ENCODE results near the gene MYH13.

DNA sequence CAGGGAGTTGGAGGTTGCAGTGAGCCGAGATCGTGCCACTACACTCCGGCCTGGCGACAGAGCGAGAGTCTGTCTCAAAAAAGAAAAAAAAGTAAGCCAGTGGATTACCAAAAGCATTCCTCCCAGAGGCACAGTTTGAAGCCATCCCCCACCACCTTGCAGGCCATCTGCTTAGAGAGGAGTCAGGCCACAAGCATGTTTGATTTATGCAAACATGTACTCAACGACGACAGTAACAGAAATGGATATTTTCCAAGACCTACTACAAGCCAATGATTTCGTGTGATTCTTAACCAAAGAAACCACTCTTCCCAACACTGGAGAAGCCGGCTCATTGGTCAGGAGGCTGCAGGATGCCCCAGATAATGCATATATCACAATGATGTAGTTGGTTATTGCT is 34.8 kb downstream of the MYH13 start:
- TF ChIP-seq, protein P1, sequence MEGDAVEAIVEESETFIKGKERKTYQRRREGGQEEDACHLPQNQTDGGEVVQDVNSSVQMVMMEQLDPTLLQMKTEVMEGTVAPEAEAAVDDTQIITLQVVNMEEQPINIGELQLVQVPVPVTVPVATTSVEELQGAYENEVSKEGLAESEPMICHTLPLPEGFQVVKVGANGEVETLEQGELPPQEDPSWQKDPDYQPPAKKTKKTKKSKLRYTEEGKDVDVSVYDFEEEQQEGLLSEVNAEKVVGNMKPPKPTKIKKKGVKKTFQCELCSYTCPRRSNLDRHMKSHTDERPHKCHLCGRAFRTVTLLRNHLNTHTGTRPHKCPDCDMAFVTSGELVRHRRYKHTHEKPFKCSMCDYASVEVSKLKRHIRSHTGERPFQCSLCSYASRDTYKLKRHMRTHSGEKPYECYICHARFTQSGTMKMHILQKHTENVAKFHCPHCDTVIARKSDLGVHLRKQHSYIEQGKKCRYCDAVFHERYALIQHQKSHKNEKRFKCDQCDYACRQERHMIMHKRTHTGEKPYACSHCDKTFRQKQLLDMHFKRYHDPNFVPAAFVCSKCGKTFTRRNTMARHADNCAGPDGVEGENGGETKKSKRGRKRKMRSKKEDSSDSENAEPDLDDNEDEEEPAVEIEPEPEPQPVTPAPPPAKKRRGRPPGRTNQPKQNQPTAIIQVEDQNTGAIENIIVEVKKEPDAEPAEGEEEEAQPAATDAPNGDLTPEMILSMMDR (IDR thresholded peaks at IDR 0.05; ENCODE audit: extremely low read depth in 1 of 2, insufficient read depth in 1 of 2, low read depth in 1 of 2, low read length in 2 of 2): no peak
- no peak for TF ChIP-seq POLR2AphosphoS5 (IDR thresholded peaks at IDR 0.05; ENCODE audit: insufficient read depth, low read depth, low read length)
- no peak for TF ChIP-seq POLR2A (IDR thresholded peaks at IDR 0.05; ENCODE audit: low read depth, low read length)
